K562 (cell line): ENCODE results near the gene CPNE9. TPM values are rescaled to one million over a fixed set of nuclear protein-coding genes. Genes with fewer than 3 reads are reported as not detected.

Experiments
- HMG20B ChIP-seq: fragments of 250-450 bp; sonication (Bioruptor Pico); IDR thresholded peaks from 2 replicates; pipeline ENCODE4 v1.5.0; 2021; ENCODE audit warnings: mild to moderate bottlenecking
- LCOR ChIP-seq: sonication (generic); formaldehyde crosslinking; IDR thresholded peaks from 2 replicates; pipeline ENCODE4 v1.8.0; 2022; ENCODE audit warnings: mild to moderate bottlenecking, missing genetic modification reagents
- LEF1 ChIP-seq: fragments of 450-650 bp; IDR thresholded peaks from 2 replicates; pipeline ENCODE4 v1.6.1; 2016; ENCODE audit warnings: mild to moderate bottlenecking
- PCBP2 ChIP-seq: fragments of 200-400 bp; formaldehyde crosslinking; IDR thresholded peaks from 2 replicates; pipeline ENCODE4 v1.6.1; 2018; ENCODE audit warnings: low read length, low read depth, mild to moderate bottlenecking, moderate library complexity; ENCODE audit not compliant: poor library complexity, severe bottlenecking
- RERE ChIP-seq: sonication (generic); formaldehyde crosslinking; IDR thresholded peaks from 2 replicates; pipeline ENCODE4 v1.8.0; 2023; ENCODE audit warnings: missing genetic modification reagents, mild to moderate bottlenecking, borderline replicate concordance
- SIN3A ChIP-seq, 2 experiments: fragments of 150-350 bp in 1 of 2; IDR thresholded peaks; 2 replicates each; pipeline ENCODE4 v1.6.1; 2011 to 2016; ENCODE audit warnings: borderline replicate concordance in 2 of 2, low read depth in 2 of 2, low read length in 2 of 2, mild to moderate bottlenecking in 2 of 2, moderate library complexity in 2 of 2; ENCODE audit not compliant: control insufficient read depth in 1 of 2
- ZBTB7A ChIP-seq: IDR thresholded peaks from 2 replicates; pipeline ENCODE4 v1.6.1; 2011; ENCODE audit warnings: low read depth, mild to moderate bottlenecking, low read length, moderate library complexity, borderline replicate concordance; ENCODE audit not compliant: control insufficient read depth
- ZNF184 ChIP-seq: sonication (generic); formaldehyde crosslinking; IDR thresholded peaks from 2 replicates; pipeline ENCODE4 v1.5.0; 2020; ENCODE audit warnings: missing genetic modification reagents
- ZNF408 ChIP-seq: fragments of 250-450 bp; sonication (Bioruptor Pico); IDR thresholded peaks from 2 replicates; pipeline ENCODE4 v1.4.0; 2020; ENCODE audit warnings: low read depth, mild to moderate bottlenecking, moderate library complexity
- ZNF445 ChIP-seq: fragments of 250-450 bp; sonication (Bioruptor Pico); IDR thresholded peaks from 2 replicates; pipeline ENCODE4 v1.4.0; 2020; ENCODE audit warnings: low read depth, mild to moderate bottlenecking, moderate library complexity
- polyA plus RNA-seq, 8 experiments: library from polyadenylated mRNA; depleted of rRNA in 4 of 8; stranded (reverse) in 5 of 8; unstranded in 3 of 8; fragments of >200 nt; fragmentation: Nextera tagmentation in 2 of 8; fragmentation: Illumina TruSeq in 1 of 8; extraction: Ambion mirVana in 2 of 8; extraction: Trizol in 1 of 8; gene quantifications; 2 replicates each; pipeline versions ENCODE4 v1.2.1 to v1.2.3, GENCODE V29; 2011 to 2014; ENCODE audit warnings: inconsistent platforms in 1 of 8, missing spikeins in 1 of 8
- total RNA-seq, 7 experiments: library from RNA; depleted of rRNA in 6 of 7; stranded (reverse); fragments of >200 nt in 6 of 7; fragmentation: Illumina TruSeq in 2 of 7; extraction: Trizol in 2 of 7; gene quantifications; 2 replicates each; pipeline versions ENCODE4 v1.2.1 to v1.2.3, GENCODE V29; 2011 to 2021; ENCODE audit warnings: low replicate concordance in 1 of 7
- TF ChIP-seq, protein P1 (sequence below), 2 experiments: fragments of 450-650 bp; conservative IDR thresholded peaks; 2 replicates each; pipeline ENCODE4 v1.6.1; 2017; ENCODE audit warnings: mild to moderate bottlenecking in 2 of 2, moderate library complexity in 2 of 2
- TF ChIP-seq, protein P2 (sequence below): fragments of 250-450 bp; sonication (Bioruptor Pico); IDR thresholded peaks from 2 replicates; pipeline ENCODE4 v1.4.0; 2020

Gene CPNE9
- total and polyA plus RNA-seq, 9 of the 15 experiments (the other 6 are each of a cell fraction or from before 2014, with no cell fraction given) = 0.22 to 0.56 (median 0.29) TPM; not detected in 3

DNA sequence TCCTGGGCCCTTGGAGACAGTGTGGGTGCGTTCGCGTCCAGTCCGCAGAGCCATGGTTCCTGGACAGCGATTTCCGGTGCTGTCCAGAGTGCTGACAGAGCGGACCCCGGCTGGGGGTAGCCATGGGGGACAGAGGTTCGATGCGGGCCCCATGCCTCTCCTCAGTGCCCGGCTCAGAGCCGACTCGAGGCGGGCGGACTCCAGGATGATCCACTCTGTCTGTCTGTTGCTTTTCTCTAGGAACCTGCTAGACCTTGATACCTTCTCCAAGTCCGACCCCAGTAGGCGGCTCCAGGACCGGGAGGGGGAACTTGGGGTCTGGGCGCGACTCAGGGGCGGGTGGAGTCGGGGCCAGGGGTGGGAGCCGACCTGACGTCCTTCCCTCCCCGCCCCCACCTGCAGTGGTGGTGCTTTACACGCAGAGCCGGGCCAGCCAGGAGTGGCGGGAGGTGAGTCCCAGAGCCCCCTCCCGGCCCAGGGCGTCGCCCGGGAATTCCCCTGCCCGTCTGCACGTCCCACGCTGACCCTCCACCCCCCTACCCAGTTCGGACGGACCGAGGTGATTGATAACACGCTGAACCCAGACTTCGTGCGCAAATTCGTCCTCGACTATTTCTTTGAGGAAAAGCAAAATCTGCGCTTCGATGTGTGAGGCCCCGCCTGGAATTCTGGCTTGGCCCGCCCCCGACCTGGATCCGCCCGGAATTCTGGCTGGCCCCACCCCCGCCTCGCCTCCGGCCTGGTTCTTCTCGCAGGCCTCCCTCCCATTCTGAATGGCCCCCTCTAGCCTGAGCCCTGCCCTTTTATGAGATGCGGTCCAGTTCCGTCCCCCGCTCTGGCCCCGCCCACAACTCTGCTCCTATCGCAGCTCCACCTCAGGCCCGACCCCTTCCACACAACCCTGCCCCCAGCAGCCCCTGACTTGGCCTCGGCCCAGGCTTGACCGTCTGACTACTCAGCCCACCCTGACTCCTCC is 1.0 kb downstream of the CPNE9 start (continued):
- TF ChIP-seq SIN3A (IDR thresholded peaks at IDR 0.05; ENCODE audit: borderline replicate concordance in 2 of 2, control insufficient read depth in 1 of 2, low read depth in 2 of 2, low read length in 2 of 2) (peak in 1 of 2 experiments; percentile 97; a peak in 2 of 4 replicates), ZBTB7A (peak; percentile 72; the same call in 1 of the 2 replicates), LEF1 (no peak), ZNF408 (CRISPR knock-in tag) (no peak), HMG20B (CRISPR knock-in tag) (no peak), RERE (0 out of 2 replicates have a peak, but pooled peaks have one; percentile 93), PCBP2 (no peak), ZNF445 (CRISPR knock-in tag) (no peak), LCOR (CRISPR knock-in tag) (no peak), ZNF184 (CRISPR knock-in tag) (peak; percentile 74; the same call in 1 of the 2 replicates)
- TF ChIP-seq, protein P1, sequence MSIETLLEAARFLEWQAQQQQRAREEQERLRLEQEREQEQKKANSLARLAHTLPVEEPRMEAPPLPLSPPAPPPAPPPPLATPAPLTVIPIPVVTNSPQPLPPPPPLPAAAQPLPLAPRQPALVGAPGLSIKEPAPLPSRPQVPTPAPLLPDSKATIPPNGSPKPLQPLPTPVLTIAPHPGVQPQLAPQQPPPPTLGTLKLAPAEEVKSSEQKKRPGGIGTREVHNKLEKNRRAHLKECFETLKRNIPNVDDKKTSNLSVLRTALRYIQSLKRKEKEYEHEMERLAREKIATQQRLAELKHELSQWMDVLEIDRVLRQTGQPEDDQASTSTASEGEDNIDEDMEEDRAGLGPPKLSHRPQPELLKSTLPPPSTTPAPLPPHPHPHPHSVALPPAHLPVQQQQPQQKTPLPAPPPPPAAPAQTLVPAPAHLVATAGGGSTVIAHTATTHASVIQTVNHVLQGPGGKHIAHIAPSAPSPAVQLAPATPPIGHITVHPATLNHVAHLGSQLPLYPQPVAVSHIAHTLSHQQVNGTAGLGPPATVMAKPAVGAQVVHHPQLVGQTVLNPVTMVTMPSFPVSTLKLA (conservative IDR thresholded peaks at IDR 0.05) = peak in 1 of 2 experiments; percentile 76; a peak in 3 of 4 replicates
- TF ChIP-seq, protein P2, sequence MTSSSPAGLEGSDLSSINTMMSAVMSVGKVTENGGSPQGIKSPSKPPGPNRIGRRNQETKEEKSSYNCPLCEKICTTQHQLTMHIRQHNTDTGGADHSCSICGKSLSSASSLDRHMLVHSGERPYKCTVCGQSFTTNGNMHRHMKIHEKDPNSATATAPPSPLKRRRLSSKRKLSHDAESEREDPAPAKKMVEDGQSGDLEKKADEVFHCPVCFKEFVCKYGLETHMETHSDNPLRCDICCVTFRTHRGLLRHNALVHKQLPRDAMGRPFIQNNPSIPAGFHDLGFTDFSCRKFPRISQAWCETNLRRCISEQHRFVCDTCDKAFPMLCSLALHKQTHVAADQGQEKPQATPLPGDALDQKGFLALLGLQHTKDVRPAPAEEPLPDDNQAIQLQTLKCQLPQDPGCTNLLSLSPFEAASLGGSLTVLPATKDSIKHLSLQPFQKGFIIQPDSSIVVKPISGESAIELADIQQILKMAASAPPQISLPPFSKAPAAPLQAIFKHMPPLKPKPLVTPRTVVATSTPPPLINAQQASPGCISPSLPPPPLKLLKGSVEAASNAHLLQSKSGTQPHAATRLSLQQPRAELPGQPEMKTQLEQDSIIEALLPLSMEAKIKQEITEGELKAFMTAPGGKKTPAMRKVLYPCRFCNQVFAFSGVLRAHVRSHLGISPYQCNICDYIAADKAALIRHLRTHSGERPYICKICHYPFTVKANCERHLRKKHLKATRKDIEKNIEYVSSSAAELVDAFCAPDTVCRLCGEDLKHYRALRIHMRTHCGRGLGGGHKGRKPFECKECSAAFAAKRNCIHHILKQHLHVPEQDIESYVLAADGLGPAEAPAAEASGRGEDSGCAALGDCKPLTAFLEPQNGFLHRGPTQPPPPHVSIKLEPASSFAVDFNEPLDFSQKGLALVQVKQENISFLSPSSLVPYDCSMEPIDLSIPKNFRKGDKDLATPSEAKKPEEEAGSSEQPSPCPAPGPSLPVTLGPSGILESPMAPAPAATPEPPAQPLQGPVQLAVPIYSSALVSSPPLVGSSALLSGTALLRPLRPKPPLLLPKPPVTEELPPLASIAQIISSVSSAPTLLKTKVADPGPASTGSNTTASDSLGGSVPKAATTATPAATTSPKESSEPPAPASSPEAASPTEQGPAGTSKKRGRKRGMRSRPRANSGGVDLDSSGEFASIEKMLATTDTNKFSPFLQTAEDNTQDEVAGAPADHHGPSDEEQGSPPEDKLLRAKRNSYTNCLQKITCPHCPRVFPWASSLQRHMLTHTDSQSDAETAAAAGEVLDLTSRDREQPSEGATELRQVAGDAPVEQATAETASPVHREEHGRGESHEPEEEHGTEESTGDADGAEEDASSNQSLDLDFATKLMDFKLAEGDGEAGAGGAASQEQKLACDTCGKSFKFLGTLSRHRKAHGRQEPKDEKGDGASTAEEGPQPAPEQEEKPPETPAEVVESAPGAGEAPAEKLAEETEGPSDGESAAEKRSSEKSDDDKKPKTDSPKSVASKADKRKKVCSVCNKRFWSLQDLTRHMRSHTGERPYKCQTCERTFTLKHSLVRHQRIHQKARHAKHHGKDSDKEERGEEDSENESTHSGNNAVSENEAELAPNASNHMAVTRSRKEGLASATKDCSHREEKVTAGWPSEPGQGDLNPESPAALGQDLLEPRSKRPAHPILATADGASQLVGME = no peak
